Dendritic cell treated with granulocyte-macrophage colony-stimulating factor and Interleukin-4, amounts not matched to agents 40 ng/mL and 50 ng/mL, for 4 days (primary cell): ENCODE data around the gene THSD7B.
"Not testable (repeated sequence)": the region's sequence is repeated elsewhere in the genome, so short reads cannot be mapped to it uniquely, and the experiment has no call there.

ENCODE experiments used
- H3K27ac Mint-ChIP-seq: one replicate; pipeline ENCODE4 v1.8.0; 2022; ENCODE audit warnings: mild to moderate bottlenecking, mixed read lengths
- H3K27me3 Mint-ChIP-seq: one replicate; pipeline ENCODE4 v1.8.0; 2022; ENCODE audit warnings: mild to moderate bottlenecking, mixed read lengths
- H3K36me3 Mint-ChIP-seq: one replicate; pipeline ENCODE4 v1.8.0; 2022; ENCODE audit warnings: low read depth, mixed read lengths
- H3K4me1 Mint-ChIP-seq: one replicate; pipeline ENCODE4 v1.8.0; 2022; ENCODE audit warnings: low read depth, mixed read lengths
- H3K4me3 Mint-ChIP-seq: one replicate; pipeline ENCODE4 v1.8.0; 2022; ENCODE audit warnings: mild to moderate bottlenecking, moderate library complexity, mixed read lengths
- H3K9me3 Mint-ChIP-seq: one replicate; pipeline ENCODE4 v1.8.0; 2022; ENCODE audit warnings: mixed read lengths
- intact Hi-C: fragments of 100-400 bp; cut with micrococcal nuclease; formaldehyde crosslinking; loops from one replicate; pipeline ENCODE4 v1.15.0; 2022

Gene THSD7B

DNA sequence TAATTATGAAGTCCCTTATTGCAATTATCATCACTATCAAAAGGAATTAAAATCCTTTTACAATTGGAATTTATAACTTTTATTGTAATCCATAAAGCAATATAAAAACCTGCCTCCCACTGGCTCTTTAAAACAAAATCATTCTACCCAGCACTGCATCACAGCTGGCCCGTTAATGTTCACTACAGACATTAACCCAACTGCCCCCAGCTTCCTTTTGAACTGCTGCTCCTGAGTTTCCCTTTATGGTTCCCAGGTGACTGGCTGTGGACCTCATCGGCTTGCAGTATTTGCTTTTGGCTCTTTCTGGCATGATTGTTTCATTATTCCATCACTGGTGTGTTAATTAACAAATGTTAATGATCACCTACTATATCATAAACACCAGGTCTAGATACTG is 535.6 kb downstream of the THSD7B start:
- Mint-ChIP-seq H3K27me3 (no peaks in the 10 kb centered on the region), H3K4me3 (no peak overlapping the region), H3K27ac (no peak overlapping the region), H3K4me1 (no peaks in the 10 kb centered on the region), H3K36me3 (no peaks in the 10 kb centered on the region), H3K9me3 (peaks cover 23% of the 10 kb centered on the region)
- intact Hi-C loops, result no loop called here

- no peaks in the 10 kb centered on the region for H3K4me1 Mint-ChIP-seq
- no peaks in the 10 kb centered on the region for H3K36me3 Mint-ChIP-seq
- intact Hi-C loops, result no loop called here
- H3K27me3 Mint-ChIP-seq, result no peaks in the 10 kb centered on the region
- peaks cover 9% of the 10 kb centered on the region for H3K9me3 Mint-ChIP-seq
- no peak overlapping the region for H3K27ac Mint-ChIP-seq
- H3K4me3 Mint-ChIP-seq, result no peak overlapping the region
These were observed 537.6 kb downstream of the THSD7B start for GRCh38 chr2:137302957-137303356.

DNA sequence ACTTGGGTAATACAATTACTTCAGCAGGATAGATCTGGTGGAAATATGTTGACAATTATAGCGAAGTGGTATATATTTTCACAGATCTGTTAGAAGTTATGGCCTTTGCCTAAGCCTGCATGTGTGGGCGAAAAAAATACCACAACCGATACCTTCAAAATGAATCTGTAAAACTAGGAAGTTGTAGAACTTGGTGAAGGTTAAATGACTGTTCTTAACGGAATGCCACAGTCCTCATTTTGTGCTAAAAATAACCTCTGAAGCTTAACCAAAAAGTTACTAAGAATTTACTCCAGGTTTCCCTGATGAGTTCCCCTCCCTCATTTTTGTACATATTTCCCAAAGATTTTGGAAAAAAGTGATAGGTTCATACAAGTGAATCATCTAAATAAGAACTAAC is 550.7 kb downstream of the THSD7B start:
- H3K36me3 Mint-ChIP-seq, result no peaks in the 10 kb centered on the region
- H3K27ac Mint-ChIP-seq, result no peak overlapping the region
- intact Hi-C loops, result no loop called here
- no peak overlapping the region for H3K4me3 Mint-ChIP-seq
- H3K4me1 Mint-ChIP-seq, result no peaks in the 10 kb centered on the region
- H3K9me3 Mint-ChIP-seq, result peaks cover 23% of the 10 kb centered on the region
- H3K27me3 Mint-ChIP-seq, result no peaks in the 10 kb centered on the region

- intact Hi-C loops, result no loop called here
- Mint-ChIP-seq H3K4me1 (no peaks in the 10 kb centered on the region), H3K9me3 (peaks cover 5% of the 10 kb centered on the region), H3K4me3 (no peak overlapping the region), H3K36me3 (no peaks in the 10 kb centered on the region), H3K27ac (no peak overlapping the region), H3K27me3 (no peaks in the 10 kb centered on the region)
These were observed 556.2 kb downstream of the THSD7B start for GRCh38 chr2:137321566-137321965.

- H3K4me3 Mint-ChIP-seq, H3K9me3 Mint-ChIP-seq, intact Hi-C loops, H3K4me1 Mint-ChIP-seq, H3K27me3 Mint-ChIP-seq, H3K27ac Mint-ChIP-seq, H3K36me3 Mint-ChIP-seq: not testable (repeated sequence)
These were observed 566.2 kb downstream of the THSD7B start for GRCh38 chr2:137331562-137331961.

DNA sequence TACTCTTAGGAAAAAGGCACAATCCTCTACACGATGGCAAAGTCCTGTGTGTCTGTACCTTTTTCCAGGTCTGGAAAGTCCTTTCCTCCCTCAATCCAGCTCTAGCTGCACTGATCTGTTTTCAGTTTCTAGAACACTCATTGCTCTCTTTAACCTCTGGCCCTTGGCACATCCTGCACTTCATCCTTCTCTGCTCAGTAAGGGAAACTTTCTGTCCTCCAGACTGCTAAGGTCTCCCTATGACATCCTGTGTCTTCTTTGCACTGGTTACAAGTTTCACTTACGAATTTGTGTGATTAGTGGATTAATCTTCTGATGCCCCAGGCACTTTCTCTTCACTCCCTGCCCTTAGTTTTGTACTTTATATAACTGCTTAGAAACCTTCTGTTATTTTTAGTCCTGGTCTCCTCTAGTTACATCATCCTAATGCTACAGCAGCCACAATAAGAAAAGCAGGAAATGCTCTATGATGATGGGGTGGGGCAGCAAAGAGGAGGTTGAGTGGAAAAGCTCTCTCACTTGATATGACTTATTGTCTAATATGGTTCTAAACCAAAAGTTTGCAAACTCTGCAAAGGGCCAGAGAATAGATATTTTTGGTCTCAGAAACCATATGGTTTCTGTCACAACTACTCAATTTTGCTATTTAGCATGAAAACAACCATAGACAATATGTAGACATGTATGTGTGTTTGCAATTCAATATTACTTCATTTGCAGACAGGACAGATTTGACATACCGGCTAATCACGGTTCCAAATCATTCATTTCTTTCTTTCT is 568.2 kb downstream of the THSD7B start:
- Mint-ChIP-seq H3K36me3 (no peaks in the 10 kb centered on the region), H3K4me3 (no peak overlapping the region), H3K9me3 (peaks cover 8% of the 10 kb centered on the region), H3K4me1 (no peaks in the 10 kb centered on the region), H3K27me3 (no peaks in the 10 kb centered on the region), H3K27ac (no peak overlapping the region)
- intact Hi-C loops, result no loop called here

DNA sequence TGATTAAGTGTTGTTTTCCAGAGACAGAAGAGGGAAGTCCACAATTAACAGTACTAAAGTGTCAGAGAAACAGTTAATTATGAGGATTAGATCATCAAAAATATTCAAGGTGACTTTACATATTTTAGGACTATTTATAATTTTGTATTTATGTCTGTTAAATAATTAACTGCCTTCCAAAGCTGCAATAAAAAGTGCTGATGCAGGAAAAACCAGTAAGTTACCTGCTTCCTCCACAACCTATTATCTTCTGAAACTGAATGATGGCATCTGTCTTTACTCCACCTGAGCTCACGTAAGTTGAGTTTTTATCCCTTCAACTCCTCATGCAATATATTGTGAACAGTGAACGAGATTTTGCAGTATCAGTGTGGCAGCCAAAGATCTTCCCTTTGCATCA is 570.7 kb downstream of the THSD7B start:
- Mint-ChIP-seq H3K4me1 (no peaks in the 10 kb centered on the region), H3K27ac (no peak overlapping the region), H3K36me3 (no peaks in the 10 kb centered on the region), H3K4me3 (no peak overlapping the region), H3K9me3 (no peaks in the 10 kb centered on the region), H3K27me3 (no peaks in the 10 kb centered on the region)
- intact Hi-C loops, result no loop called here

DNA sequence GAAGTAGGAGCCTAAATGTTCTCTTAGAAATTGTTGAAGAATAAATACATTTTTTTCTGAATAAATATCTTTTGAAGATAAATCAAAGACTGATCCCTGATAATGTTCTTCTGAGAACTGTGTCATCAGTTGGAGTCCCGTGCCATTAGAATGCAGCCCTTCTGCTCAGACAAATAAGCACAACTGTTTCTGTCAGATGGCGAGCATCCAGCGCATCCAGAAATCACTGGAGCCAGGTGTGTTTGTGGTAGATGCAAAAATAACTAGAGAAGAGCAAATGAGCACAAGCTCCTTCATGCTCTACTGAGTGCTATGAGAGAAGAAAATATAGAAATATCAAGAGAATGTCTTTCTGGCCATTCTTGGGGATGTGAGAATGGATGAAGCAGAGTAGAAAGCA is 573.7 kb downstream of the THSD7B start:
- Mint-ChIP-seq H3K36me3 (no peaks in the 10 kb centered on the region), H3K27ac (no peak overlapping the region), H3K4me3 (no peak overlapping the region), H3K27me3 (no peaks in the 10 kb centered on the region), H3K9me3 (no peaks in the 10 kb centered on the region), H3K4me1 (no peaks in the 10 kb centered on the region)
- intact Hi-C loops, result no loop called here

- Mint-ChIP-seq H3K27ac (no peak overlapping the region), H3K4me3 (no peak overlapping the region), H3K9me3 (peaks cover 11% of the 10 kb centered on the region), H3K27me3 (no peaks in the 10 kb centered on the region), H3K36me3 (no peaks in the 10 kb centered on the region), H3K4me1 (no peaks in the 10 kb centered on the region)
- intact Hi-C loops, result no loop called here
These were observed 580.6 kb downstream of the THSD7B start for GRCh38 chr2:137345994-137346393.

GRCh38 chr2:137348301-137348700 is 583.0 kb downstream of the THSD7B start:
- peaks cover 11% of the 10 kb centered on the region for H3K9me3 Mint-ChIP-seq
- no peaks in the 10 kb centered on the region for H3K4me1 Mint-ChIP-seq
- intact Hi-C loops, result no loop called here
- no peaks in the 10 kb centered on the region for H3K36me3 Mint-ChIP-seq
- H3K27ac Mint-ChIP-seq, result no peak overlapping the region
- H3K4me3 Mint-ChIP-seq, result no peak overlapping the region
- no peaks in the 10 kb centered on the region for H3K27me3 Mint-ChIP-seq

GRCh38 chr2:137357634-137358033 is 592.3 kb downstream of the THSD7B start:
- H3K4me1 Mint-ChIP-seq, result no peaks in the 10 kb centered on the region
- H3K9me3 Mint-ChIP-seq, result peaks cover 47% of the 10 kb centered on the region
- H3K27me3 Mint-ChIP-seq, result no peaks in the 10 kb centered on the region
- H3K36me3 Mint-ChIP-seq, result no peaks in the 10 kb centered on the region
- intact Hi-C loops, result no loop called here
- H3K27ac Mint-ChIP-seq, result no peak overlapping the region
- no peak overlapping the region for H3K4me3 Mint-ChIP-seq

GRCh38 chr2:137367361-137367760 is 602.0 kb downstream of the THSD7B start:
- peaks cover 13% of the 10 kb centered on the region for H3K9me3 Mint-ChIP-seq
- intact Hi-C loops, result no loop called here
- H3K4me3 Mint-ChIP-seq, result no peak overlapping the region

DNA sequence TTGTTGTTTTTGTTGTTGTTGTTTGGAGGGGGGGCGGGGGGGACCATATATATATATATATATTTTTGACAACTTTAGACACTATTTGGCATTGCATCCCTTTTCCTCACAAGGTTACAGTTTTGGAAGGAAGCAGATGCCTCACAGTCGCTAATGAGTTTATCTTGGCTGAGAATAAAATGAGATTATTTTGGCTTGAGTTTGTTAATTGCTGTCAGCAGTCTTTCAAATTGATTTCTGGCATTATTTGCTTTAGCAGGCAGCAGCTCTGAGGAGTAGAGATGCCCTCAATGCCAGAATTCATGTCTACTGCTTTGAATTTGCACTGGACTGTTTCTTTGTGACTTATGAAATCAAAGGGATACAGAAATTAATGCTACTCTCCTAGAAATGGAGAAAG is 603.8 kb downstream of the THSD7B start:
- Mint-ChIP-seq H3K27ac (no peak overlapping the region), H3K4me3 (no peak overlapping the region), H3K4me1 (no peaks in the 10 kb centered on the region), H3K27me3 (no peaks in the 10 kb centered on the region), H3K36me3 (no peaks in the 10 kb centered on the region), H3K9me3 (no peaks in the 10 kb centered on the region)
- intact Hi-C loops, result no loop called here

More at GRCh38 chr2:137367361-137367760, 602.0 kb downstream of the THSD7B start:
- no peaks in the 10 kb centered on the region for H3K36me3 Mint-ChIP-seq
- H3K27me3 Mint-ChIP-seq, result no peaks in the 10 kb centered on the region
- no peak overlapping the region for H3K27ac Mint-ChIP-seq
- no peaks in the 10 kb centered on the region for H3K4me1 Mint-ChIP-seq

DNA sequence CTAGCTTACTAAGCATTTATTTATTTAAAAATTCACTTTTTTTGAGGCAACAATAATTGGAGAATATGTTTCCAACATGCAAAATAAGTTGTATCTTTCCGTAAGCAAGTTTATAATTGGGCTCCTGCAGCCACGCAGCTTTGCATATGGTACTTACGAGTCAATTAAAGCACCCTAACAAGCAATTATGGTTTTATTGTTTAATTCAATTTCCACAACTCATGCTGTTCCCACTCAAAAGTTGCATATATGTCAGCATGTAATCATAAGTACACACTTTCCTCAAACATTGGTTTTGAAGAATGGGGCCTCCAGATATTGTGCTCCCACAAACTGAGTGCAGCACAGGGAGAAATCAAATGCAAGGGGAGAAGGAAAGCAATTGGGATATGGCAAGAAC is 613.8 kb downstream of the THSD7B start:
- H3K9me3 Mint-ChIP-seq, result peaks cover 41% of the 10 kb centered on the region
- no peaks in the 10 kb centered on the region for H3K4me1 Mint-ChIP-seq
- intact Hi-C loops, result no loop called here
- H3K36me3 Mint-ChIP-seq, result no peaks in the 10 kb centered on the region
- H3K27ac Mint-ChIP-seq, result no peak overlapping the region
- no peaks in the 10 kb centered on the region for H3K27me3 Mint-ChIP-seq
- H3K4me3 Mint-ChIP-seq, result no peak overlapping the region

DNA sequence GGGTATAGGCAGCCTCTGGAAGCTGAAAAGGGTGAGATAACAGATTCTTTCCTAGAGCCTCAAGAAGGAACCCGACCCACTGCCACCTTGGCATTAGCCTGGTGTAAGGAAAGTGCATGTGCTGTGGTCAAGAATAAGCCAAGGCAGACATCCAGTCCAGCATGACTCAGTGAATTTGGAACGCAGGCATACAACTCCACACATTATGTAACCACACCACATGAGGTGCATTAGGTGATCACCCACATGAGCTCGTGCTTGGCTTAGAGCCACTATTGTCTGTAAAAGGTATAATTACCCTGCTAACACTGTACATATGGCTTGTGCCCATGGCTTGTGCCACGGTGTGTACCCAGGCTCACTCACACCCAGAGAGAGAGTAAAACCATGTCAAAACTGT is 615.3 kb downstream of the THSD7B start:
- intact Hi-C loops, result no loop called here
- Mint-ChIP-seq H3K27me3 (no peaks in the 10 kb centered on the region), H3K4me1 (no peaks in the 10 kb centered on the region), H3K36me3 (no peaks in the 10 kb centered on the region), H3K27ac (no peak overlapping the region), H3K4me3 (no peak overlapping the region), H3K9me3 (peaks cover 55% of the 10 kb centered on the region)
